Measurements from ENCODE around the gene TNFRSF19.
A peak's percentile ranks its signal among the peaks of the same experiment; 100 is the strongest.
"Not testable (repeated sequence)": the region's sequence is repeated elsewhere in the genome, so short reads cannot be mapped to it uniquely, and the experiment has no call there.

Gene TNFRSF19

DNA sequence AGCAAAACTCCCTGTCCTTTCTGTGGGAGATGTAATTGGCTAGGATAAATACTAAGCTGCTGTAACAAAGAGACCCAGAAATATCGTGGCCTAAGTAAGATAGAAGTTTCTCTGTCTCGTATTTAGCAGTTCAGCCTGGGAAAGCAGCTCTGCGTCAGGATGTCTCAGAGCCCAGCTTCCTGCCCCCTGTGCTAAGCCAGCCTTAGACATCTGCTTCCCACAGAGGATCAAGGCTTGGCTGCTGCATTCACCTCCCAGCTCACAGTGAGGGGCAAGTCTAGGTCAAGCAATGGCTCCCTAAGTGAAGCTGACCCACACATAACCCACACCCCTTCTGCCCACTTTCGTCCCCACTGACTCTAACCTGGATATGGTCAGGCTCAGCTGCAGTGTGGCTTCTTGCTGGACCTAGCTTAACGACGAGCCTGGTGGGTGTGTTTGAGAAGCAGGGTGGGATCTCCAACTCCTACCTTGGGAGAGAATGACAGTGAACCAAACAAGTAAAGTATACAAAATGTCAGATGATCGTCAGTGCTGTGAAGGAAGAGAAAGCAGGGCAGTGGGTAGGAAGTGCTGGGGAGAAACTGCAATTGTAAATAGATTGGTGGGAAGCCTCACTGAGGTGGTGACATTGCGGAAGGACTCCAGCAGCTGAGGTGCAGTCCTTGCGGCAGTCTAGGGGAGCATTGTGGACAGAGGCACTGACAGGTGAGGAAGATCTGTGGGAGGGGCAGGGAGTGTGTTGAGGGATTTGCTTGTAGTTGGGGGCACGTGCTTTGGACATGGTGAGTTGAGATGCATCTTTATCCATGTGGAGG is 82.9 kb downstream of the TNFRSF19 start:
- no peak for DNase-seq

DNA sequence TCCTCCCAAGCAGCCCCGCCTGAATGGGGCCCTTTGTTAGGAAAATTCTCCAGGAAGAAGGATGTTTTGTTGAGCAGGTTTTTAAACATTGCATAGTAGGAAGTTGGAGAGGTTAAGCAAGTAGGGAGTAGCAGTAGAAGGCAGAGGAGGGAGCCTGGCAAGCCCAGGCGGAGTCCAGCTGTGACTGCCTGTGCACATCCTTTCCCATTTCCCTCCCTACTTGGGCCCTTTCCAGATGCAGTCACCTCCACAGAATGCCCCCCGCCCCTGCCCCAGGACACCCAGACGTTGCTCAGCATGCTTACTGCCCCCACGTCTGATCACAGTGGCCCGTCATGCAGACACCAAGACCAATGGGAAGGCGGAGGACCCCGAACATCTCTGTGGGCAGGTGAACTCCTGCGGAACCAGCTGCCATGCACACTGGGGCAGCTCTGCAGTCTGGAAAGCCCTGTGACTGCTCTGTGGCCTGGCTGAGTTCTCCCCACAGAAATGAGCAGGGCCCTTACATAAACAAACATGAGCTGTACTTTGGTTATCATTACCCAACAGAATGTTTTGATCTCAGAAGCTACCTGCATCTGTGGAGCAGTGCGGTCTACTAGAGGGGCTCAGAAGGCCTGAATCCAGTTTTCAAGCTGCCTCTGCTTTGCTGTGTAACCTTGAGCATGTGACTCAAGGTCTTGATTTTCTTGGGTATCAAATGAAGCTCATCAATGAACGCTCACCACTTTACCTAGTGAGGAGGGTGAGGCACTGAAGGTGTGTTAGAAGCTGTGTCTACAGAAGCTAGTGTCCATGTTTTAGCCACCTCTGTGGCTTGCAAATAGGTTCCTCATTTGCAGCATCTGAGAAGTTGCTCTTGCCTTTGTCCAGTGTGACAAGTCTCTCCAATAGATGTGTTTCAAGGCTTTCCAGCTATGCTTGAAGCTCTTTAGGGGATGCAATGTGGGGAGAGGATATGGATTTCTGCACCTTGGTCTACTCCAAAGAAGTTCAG is 84.2 kb downstream of the TNFRSF19 start:
- DNase-seq = no peak

DNA sequence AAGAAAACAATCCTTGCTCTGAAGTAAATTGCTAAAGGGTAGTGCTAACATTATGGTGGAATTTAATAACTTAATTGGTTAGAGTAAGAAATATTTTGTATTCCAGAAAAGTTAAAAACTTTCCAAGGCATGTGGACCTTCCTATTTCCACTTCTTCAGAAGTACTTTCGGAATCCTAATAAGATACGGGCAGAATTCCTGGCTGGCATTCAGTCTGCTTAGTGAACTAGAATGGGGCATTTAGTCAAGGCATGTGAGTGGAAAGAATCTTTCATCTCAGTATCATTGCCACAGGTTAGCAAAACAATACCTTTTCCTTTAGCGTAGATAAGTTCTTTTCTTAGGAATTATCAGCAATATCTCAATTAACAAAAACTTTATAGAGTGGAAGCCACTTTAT is 85.1 kb downstream of the TNFRSF19 start:
- no peak for DNase-seq

DNA sequence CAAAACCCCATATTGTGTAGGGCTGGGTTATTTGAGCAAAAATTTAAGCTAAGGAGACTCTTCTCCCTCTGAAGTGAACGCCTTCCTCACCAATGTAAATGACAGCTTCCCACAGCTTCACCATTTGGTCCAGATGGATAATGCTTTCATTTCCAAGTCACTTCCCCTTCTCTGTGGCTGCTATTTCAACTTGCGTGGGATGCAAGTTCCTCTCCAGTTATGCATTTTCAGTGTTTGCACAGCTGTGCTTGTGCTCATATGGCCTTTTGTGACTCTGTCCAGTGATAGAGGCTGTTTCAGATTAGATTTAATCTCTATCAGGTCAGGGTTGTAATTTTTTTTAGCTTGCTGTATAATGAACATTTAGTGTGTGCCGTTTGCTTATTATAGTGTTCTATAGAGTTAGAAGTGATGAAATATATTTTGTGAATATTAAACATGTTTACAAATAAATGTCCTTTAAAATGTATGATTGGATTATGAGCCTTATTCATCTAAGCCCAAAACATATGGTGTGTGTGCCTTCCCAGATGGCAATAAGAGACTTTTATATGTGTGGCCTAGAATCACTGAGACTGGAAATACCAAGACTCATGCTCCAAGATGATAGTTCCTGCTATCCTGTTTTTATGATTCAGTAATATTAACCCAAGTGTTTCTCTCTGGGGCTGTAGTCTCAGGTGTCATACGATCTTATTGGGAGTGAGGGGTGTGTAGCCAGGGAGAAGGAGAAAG is 86.6 kb downstream of the TNFRSF19 start:
- peak in 3 of 56 donors; percentile 13 to 24 (median 16) for DNase-seq

DNA sequence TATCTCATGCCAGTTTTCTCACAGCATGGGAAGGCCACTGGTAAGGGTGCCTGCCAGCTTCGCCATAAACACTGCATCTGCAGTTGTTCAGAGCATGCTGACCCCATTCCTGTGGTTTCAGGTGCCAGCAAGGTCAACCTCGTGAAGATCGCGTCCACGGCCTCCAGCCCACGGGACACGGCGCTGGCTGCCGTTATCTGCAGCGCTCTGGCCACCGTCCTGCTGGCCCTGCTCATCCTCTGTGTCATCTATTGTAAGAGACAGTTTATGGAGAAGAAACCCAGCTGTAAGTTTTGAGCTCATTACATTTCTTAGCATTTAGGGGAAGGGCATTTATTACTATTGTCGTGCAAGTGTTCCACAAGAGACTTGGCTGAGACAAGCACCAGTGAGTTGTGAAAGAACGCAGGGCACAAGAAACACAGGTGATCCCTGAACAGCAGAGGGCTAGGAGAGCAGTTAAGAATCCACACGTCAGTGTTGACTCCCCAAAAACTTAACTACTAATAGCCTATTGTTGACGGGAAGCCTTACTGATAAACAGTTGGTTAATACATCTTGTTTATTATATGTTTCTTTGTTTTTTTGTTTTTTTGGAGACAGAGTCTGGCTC is 88.8 kb downstream of the TNFRSF19 start:
- DNase-seq = no peak

DNA sequence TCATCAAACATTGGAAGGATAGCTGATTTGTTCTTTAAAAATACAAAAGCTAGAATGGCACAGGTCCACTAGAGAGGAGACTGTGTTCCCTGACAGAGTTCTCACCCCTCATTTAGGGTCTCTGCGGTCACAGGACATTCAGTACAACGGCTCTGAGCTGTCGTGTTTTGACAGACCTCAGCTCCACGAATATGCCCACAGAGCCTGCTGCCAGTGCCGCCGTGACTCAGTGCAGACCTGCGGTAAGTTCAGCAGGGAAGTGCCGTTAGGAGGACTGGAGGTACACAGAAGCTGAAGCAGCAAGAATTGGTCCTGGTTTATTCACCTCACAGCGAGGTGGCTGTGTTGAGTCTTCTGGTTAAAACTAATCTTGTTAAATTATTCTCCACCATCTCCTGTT is 90.0 kb downstream of the TNFRSF19 start:
- DNase-seq = no peak

DNA sequence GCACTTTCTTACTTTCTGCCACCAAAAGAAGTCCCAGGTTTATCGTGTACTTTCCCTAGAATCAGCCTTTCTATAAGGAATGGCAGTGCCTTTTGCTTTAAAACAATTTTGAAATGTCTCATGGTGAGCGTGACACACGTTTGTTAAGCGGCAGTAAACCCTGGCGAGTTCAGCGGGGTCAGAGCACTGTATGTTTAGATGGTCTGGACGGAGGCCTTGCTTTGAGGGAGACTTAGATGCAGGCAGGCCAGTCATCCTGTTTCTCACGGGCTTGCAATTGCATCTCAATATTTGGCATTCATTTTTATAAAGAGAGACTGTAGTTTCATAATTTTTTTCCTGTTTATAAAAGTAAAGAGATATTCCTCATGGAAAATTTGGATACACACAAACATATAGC is 96.4 kb downstream of the TNFRSF19 start:
- DNase-seq = no peak

DNA sequence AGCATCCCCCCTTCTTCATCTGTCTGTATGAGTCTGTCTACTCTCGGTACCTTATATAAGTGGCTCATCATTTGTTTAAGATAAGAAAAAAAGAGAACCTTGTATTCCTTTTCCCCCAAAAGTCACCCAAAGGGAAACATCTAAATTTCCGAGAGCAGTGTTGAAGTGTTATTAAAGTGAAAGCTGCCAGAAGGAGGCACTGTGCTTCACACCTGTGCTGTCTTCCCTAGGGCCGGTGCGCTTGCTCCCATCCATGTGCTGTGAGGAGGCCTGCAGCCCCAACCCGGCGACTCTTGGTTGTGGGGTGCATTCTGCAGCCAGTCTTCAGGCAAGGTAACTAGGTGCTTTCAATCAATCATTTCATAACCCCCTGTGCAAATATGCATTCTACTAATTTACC is 97.5 kb downstream of the TNFRSF19 start:
- no peak for DNase-seq

DNA sequence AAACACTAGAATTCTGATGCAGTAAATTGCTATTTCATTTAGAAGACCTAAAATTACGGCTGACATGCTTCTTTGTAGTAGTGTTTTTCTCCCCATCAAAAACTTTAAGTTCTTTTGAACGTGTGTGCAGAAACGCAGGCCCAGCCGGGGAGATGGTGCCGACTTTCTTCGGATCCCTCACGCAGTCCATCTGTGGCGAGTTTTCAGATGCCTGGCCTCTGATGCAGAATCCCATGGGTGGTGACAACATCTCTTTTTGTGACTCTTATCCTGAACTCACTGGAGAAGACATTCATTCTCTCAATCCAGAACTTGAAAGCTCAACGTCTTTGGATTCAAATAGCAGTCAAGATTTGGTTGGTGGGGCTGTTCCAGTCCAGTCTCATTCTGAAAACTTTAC is 98.3 kb downstream of the TNFRSF19 start:
- no peak for DNase-seq

DNA sequence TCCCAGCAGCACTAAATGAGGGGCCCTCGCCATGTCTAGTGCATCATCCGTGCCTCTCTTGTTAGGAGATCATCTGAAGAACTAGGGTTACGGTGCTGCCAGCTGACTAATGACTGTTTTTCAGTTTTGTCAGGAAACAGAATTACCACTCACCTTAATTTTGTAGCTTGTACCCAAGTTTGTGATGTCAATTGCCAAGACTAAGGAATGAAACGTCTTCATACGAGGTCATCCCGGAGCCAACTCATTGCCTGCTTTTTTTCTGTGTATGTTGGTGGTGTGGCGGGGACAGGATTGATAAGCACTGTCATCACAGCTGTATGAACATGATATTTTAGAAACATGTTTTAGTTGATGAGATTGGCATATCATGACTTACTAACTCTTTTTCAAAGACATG is 100.6 kb downstream of the TNFRSF19 start:
- no peak for DNase-seq

DNA sequence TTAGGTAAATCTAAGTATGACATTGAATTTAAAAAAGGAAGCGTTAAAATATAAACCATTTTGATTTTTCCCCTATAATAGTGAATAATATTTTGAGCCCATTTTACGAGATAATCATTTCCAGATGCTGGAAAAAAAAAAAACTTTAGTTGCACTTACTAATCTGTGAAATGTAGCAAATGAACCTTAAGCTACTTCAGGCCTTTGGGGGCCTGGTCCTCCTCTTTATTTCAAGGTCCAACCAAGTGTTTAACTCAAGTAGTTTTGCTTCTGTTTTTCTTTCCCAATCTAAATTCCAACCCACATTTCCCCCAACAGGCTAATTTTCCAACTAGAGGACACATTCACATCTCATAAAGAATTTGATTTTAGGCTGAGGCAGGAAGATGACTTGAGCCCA is 101.2 kb downstream of the TNFRSF19 start:
- DNase-seq = no peak

DNA sequence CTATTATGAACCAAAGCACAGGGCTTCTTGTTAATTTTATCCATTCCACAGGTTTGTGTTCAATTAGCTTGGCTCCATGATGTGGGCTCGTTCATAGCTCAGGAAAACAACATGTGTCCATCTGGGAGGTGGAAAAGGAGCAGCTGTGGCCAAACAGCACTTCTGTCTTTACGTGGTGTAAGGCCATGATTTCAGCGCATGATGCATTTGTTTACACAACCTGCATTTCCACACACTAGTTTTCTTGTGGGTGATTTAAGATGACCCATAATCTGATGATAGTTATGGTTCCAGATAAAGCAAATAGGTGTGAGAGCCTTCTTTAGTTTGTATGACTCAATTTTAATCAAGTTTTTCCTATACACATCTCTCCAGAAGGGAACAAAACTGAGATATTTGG is 101.7 kb downstream of the TNFRSF19 start:
- no peak for DNase-seq

DNA sequence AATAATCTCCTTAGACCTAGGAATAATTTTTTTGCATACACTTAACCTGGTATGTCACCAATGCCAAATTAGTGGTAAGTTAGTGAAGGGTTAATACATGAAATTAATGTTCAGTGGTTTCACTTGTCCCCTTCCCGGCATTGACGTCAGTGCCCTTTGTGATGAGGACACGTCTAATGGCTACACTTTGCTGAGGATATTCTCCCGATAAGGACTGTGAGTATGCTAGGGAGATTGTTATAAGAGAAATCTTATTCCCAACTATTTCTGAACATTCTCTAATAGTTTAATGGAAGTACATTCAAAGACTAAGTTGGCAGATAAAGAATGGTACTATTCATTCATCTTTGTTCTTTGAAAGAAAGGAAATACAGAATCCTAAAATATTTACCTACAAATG is 102.4 kb downstream of the TNFRSF19 start:
- DNase-seq = no peak

DNA sequence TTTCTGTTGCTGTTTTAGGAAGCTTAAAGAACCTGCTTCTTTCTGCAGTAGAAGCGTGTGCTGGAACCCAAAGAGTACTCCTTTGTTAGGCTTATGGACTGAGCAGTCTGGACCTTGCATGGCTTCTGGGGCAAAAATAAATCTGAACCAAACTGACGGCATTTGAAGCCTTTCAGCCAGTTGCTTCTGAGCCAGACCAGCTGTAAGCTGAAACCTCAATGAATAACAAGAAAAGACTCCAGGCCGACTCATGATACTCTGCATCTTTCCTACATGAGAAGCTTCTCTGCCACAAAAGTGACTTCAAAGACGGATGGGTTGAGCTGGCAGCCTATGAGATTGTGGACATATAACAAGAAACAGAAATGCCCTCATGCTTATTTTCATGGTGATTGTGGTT is 103.1 kb downstream of the TNFRSF19 start:
- peak in 9 of 56 donors; percentile 10 to 47 (median 22) for DNase-seq

DNA sequence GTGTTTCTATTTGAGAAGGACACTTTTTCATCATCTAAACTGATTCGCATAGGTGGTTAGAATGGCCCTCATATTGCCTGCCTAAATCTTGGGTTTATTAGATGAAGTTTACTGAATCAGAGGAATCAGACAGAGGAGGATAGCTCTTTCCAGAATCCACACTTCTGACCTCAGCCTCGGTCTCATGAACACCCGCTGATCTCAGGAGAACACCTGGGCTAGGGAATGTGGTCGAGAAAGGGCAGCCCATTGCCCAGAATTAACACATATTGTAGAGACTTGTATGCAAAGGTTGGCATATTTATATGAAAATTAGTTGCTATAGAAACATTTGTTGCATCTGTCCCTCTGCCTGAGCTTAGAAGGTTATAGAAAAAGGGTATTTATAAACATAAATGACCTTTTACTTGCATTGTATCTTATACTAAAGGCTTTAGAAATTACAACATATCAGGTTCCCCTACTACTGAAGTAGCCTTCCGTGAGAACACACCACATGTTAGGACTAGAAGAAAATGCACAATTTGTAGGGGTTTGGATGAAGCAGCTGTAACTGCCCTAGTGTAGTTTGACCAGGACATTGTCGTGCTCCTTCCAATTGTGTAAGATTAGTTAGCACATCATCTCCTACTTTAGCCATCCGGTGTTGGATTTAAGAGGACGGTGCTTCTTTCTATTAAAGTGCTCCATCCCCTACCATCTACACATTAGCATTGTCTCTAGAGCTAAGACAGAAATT is 103.8 kb downstream of the TNFRSF19 start:
- DNase-seq = no peak

DNA sequence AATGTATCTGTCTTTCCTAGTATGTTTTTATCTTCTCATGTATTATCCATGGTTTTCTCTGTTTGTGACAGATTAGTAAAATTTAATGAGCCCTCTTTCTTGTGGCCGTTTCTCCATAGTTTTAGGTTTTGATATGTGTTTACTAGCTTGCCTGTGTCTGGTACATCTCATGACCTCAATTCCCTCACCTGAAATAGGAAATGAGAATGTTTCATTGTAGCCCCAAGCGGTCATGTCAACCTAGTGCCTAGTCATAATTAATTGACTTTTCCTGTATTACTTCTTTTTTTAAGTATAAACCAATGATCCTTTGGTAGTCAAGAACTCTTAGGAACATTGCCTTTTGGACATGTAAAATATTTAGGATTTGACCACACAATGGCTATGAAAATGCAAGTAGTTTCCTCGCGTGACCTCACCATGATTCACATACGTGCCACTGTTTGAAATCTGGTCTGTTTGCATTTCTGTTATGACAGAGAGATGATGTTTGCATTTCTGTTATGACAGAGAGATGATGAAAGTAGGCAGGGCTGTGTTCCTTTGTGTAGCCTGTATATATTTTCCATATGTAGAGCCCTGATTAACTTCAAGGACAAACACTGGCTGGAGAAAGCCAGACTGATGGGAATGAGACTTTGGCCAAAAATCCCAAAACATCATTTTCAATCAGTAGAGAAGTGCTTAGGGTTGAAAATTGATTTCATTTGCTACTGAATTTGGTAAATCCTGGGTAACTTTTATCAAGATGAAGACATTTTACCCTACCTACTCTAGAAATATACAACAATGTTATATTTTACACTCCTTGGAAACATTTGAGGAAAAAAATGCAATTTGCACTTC is 104.8 kb downstream of the TNFRSF19 start:
- no peak for DNase-seq

DNA sequence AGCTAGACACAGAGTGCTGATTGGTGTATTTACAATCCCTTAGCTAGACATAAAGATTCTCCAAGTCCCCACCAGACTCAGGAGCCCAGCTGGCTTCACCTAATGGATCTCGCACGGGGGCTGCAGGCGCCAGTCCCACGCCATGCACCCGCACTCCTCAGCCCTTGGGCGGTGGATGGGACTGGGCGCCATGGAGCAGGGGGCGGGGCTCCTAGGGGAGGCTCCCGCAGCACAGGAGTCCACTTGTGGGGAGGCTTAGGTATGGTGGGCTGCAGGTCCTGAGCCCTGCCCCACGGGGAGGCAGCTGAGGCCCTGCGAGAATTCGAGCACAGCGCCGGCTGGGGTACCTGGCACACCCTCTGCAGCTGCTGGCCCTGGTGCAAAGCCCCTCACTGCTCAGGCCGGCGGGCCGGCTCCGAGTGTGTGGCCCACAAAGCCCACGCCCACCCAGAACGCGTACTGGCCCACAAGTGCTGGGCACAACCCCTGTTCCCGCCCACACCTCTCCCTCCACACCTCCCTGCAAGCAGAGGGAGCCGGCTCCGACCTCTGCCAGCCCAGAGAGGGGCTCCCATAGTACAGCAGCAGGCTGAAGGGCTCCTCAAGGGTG is 107.6 kb downstream of the TNFRSF19 start:
- not testable (repeated sequence) for DNase-seq

DNA sequence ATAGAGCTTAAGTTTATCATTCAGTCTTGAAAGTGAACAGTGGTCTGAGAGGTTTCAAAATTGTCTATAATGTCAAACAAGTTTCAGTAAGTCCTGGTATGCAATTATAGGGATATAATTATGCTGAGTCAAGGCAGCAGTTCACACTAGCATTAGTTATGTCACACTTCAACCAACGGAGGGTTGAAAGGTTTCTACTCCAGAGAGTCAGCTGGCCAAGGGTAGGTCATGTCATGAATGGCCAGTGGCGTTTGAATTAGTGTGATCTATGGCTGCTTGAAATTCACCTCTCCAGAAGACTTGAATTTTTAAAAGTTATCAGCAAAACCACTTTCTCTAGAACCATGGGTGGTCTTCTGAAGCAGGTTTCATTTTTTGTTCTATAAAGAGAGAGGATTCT is 108.6 kb downstream of the TNFRSF19 start:
- DNase-seq = no peak

DNA sequence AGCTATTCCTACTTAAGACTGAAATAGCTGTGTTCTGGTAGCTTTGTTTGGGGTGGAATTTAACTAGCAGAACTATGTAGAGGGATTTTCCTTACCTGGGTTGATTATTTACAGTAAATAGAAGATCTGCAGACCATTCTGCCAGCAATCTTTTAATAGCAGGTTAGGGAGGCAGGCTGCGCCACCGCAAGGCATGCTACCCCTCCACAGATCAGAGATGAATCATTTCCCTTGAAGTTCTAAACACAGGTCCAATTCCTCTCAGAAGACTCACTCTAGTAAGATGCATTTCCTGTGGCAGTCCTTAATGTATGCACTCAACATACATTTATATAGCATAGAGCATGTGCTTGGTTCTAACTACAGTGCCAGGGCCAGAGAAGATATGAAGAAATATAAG is 109.0 kb downstream of the TNFRSF19 start:
- DNase-seq = no peak
